ENCODE measurements around the gene PMM2.
"Not testable (repeated sequence)": the region's sequence is repeated elsewhere in the genome, so short reads cannot be mapped to it uniquely, and the experiment has no call there.

The PMM2 gene

GRCh38 chr16:8819411-8820034 is 21.9 kb downstream of the PMM2 start:
- DNase-seq: no peak

- DNase-seq: no peak
Measured at GRCh38 chr16:8822403-8822802, 24.8 kb downstream of the PMM2 start.

- no peak for DNase-seq
Measured at GRCh38 chr16:8826278-8826879, 28.7 kb downstream of the PMM2 start.

- no peak for DNase-seq
Measured at GRCh38 chr16:8828541-8829165, 31.0 kb downstream of the PMM2 start.

GRCh38 chr16:8831450-8831849 is 33.8 kb downstream of the PMM2 start:
- DNase-seq: no peak

- no peak for DNase-seq
Measured at GRCh38 chr16:8831871-8832716, 34.5 kb downstream of the PMM2 start.

GRCh38 chr16:8832717-8833105 is 35.1 kb downstream of the PMM2 start:
- no peak for DNase-seq

GRCh38 chr16:8836797-8837196 is 39.2 kb downstream of the PMM2 start:
- DNase-seq: not testable (repeated sequence)

- DNase-seq: not testable (repeated sequence)
Measured at GRCh38 chr16:8837594-8837993, 40.0 kb downstream of the PMM2 start.

GRCh38 chr16:8842016-8842415 is 44.4 kb downstream of the PMM2 start:
- DNase-seq: not testable (repeated sequence)

GRCh38 chr16:8843296-8843695 is 45.7 kb downstream of the PMM2 start:
- DNase-seq: not testable (repeated sequence)

- no peak for DNase-seq
Measured at GRCh38 chr16:8845699-8846298, 48.2 kb downstream of the PMM2 start.

GRCh38 chr16:8846401-8846932 is 48.8 kb downstream of the PMM2 start:
- no peak for DNase-seq

- no peak for DNase-seq
Measured at GRCh38 chr16:8847145-8847544, 49.5 kb downstream of the PMM2 start.

- DNase-seq: no peak
Measured at GRCh38 chr16:8847623-8848022, 50.0 kb downstream of the PMM2 start.

GRCh38 chr16:8848231-8848938 is 50.7 kb downstream of the PMM2 start:
- no peak for DNase-seq

GRCh38 chr16:8848939-8849391 is 51.3 kb downstream of the PMM2 start:
- DNase-seq: no peak

GRCh38 chr16:8849411-8850011 is 51.9 kb downstream of the PMM2 start:
- DNase-seq: no peak

- DNase-seq: no peak
Measured at GRCh38 chr16:8850279-8850885, 52.7 kb downstream of the PMM2 start.

GRCh38 chr16:8851761-8852403 is 54.2 kb downstream of the PMM2 start:
- no peak for DNase-seq

- no peak for DNase-seq
Measured at GRCh38 chr16:8852534-8852933, 54.9 kb downstream of the PMM2 start.

All from NCI-H2227 treated with DMSO at 0.1 percent for 48 hours (cell line).